Pancreas (tissue), 10 donors: ENCODE data around the gene MKRN3. TPM values are rescaled to one million over a fixed set of nuclear protein-coding genes. Genes with fewer than 3 reads are reported as not detected.

Experiments used
- ATAC-seq, 4 donors: fragments of 200-7000 bp; cut with Tn5 transposase; one replicate each; pipeline versions ENCODE4 v1.8.0 to v1.9.1; 2020; ENCODE audit warnings: mild to moderate bottlenecking in 4 of 4, moderate library complexity in 4 of 4
- DNase-seq, 6 donors: peaks; one replicate each; pipeline ENCODE4 v3.0.0-alpha.2; 2020
- FAIRE-seq: peaks from 2 replicates; lab custom pipeline; 2012; peaks lifted over from hg19 to GRCh38; lab: Jason Lieb, UNC
- H3K27ac ChIP-seq, 4 donors: fragments of 200-600 bp; sonication (generic); 1 replicate in 3 of 4; 2 replicates in 1 of 4; pipeline versions ENCODE4 v1.5.0 to v1.8.0; 2020
- H3K27me3 ChIP-seq, 4 donors: fragments of 200-600 bp; one replicate each; pipeline ENCODE4 v1.8.0; 2021
- H3K36me3 ChIP-seq, 3 donors: fragments of 200-600 bp; sonication (generic) in 1 of 3; one replicate each; pipeline versions ENCODE4 v1.5.0 to v1.8.0; 2020 to 2021
- H3K4me1 ChIP-seq, 3 donors: fragments of 200-600 bp; one replicate each; pipeline ENCODE4 v1.8.0; 2021
- H3K4me3 ChIP-seq, 4 donors: fragments of 200-600 bp; sonication (generic) in 2 of 4; one replicate each; pipeline versions ENCODE4 v1.5.0 to v1.8.0; 2020 to 2021
- H3K9me3 ChIP-seq, 4 donors: fragments of 200-600 bp; one replicate each; pipeline ENCODE4 v1.8.0; 2021
- WGBS, 2 donors: extraction: QIAGEN DNeasy Blood & Tissue Kit; methylation state at CpG; one replicate each; pipeline ENCODE4 v1.1.7; 2013; 5-methylcytosine and 5-hydroxymethylcytosine counted together
- intact Hi-C, 3 donors: fragments of 100-400 bp; cut with DNase I; formaldehyde crosslinking; loops; one replicate each; pipeline versions ENCODE4 v1.11.1 to v1.14.2; 2022
- microRNA-seq, 2 donors: library from miRNA; unstranded; fragments of <30 nt; microRNA quantifications; one replicate each; pipeline versions ENCODE4 to v1.1.0, GENCODE V29; 2019 to 2020
- polyA plus RNA-seq, 2 donors: library from polyadenylated mRNA; stranded (reverse); fragments of 200-250 nt; gene quantifications; one replicate each; pipeline ENCODE4 v1.2.3, GENCODE V29; 2013
- total RNA-seq, 6 donors: library from RNA; stranded (reverse); fragmentation: NEBNext Ultra II Directional in 4 of 6; extraction: Animal tissue kit (Norgen Biotek cat#: 25700) in 4 of 6; gene quantifications; one replicate each; pipeline versions ENCODE4 v1.2.1 to v1.2.4, GENCODE V29; 2021 to 2023
- TF ChIP-seq, protein P1 (sequence below), 4 donors: fragments of 200-600 bp; sonication (generic) in 3 of 4; IDR thresholded peaks; one replicate each; pipeline versions ENCODE4 v1.5.0 to v1.8.0; 2021; ENCODE audit warnings: antibody characterized with exemption in 4 of 4
- donor health status: healthy with polysubstance abuse.
- donor health status: DM: no; HTN: no; CAD: no; lungs with moderate emphysema.
- donor health status: DM: no; HTN: no; CAD: no.
- donor health status: control.
- donor health status: control.
- donor health status: Bipolar disorder and iron deficiency.
- donor health status: DM: yes; HTN: yes; CAD: no.
- donor health status: DM: no; HTN: no; CAD: no.
- donor health status: DM: no; HTN: no; CAD: no.
- donor health status: DM: yes; HTN: yes; CAD: no.

The MKRN3 gene
- total and polyA plus RNA-seq, 8 donors, result 0.40 to 2.1 (median 0.42) TPM; not detected in 4

DNA sequence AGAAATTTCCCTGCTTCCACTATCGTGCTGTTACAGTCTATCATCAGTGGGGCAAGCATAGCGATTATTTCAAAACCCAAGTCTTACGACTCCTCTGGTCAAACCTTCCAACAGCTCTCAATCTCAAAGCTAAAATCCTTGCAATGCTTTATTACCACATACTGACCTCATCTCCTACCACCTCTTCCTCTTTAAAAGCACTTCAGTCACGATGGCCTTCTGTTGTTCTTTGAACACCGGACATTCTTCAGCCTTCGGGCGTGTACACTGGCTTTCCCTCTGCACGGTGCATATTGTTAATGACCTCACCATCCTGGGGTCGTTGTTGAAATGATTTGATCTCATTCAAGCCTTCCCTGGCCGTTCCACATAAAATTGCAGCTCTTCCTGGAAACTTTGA, 51.1 kb downstream of the MKRN3 start:
- TF ChIP-seq, protein P1, sequence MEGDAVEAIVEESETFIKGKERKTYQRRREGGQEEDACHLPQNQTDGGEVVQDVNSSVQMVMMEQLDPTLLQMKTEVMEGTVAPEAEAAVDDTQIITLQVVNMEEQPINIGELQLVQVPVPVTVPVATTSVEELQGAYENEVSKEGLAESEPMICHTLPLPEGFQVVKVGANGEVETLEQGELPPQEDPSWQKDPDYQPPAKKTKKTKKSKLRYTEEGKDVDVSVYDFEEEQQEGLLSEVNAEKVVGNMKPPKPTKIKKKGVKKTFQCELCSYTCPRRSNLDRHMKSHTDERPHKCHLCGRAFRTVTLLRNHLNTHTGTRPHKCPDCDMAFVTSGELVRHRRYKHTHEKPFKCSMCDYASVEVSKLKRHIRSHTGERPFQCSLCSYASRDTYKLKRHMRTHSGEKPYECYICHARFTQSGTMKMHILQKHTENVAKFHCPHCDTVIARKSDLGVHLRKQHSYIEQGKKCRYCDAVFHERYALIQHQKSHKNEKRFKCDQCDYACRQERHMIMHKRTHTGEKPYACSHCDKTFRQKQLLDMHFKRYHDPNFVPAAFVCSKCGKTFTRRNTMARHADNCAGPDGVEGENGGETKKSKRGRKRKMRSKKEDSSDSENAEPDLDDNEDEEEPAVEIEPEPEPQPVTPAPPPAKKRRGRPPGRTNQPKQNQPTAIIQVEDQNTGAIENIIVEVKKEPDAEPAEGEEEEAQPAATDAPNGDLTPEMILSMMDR (IDR thresholded peaks at IDR 0.05), result no peak
- no peak for ATAC-seq
- Histone ChIP-seq H3K4me3 (no peak overlapping the region), H3K9me3 (no peaks in the 10 kb centered on the region), H3K27ac (no peak overlapping the region), H3K27me3 (no peaks in the 10 kb centered on the region), H3K4me1 (no peaks in the 10 kb centered on the region), H3K36me3 (no peaks in the 10 kb centered on the region)
- FAIRE-seq, result no peak
- WGBS, 2 donors, result 66 to 71% methylated on average over 10 of the region's 10 CpGs
- DNase-seq, result no peak
- intact Hi-C loops, result no loop called here

Small RNA genes within 50 kb of the gene (microRNA-seq; reads per million reads assigned to microRNA genes)
- gene MIR4508, result 0 reads per million in 2 donors

Other genes with a start within 250 kb of the MKRN3 start
- not detected for gene GOLGA6L26, start 231.5 kb upstream of the MKRN3 start, total RNA-seq
- not detected for gene GOLGA6L26, start 231.5 kb upstream of the MKRN3 start, polyA plus RNA-seq
- gene GOLGA8S, start 210.9 kb upstream of the MKRN3 start, total RNA-seq, result 1 to 10 TPM in 3 of 6 donors, under 1 TPM in 3; 0.37 to 1.6 (median 1.1) TPM
- gene GOLGA8S, start 210.9 kb upstream of the MKRN3 start, polyA plus RNA-seq, result under 1 TPM; 0.21 to 0.34 TPM
- not detected for gene GOLGA6L2, start 118.4 kb upstream of the MKRN3 start, total RNA-seq
- under 1 TPM in 1 of 2 donors, not detected in 1; 0.02 TPM for gene GOLGA6L2, start 118.4 kb upstream of the MKRN3 start, polyA plus RNA-seq
- 1 to 10 TPM in 2 of 6 donors, under 1 TPM in 4; 0.23 to 1.4 (median 0.82) TPM for gene MAGEL2, start 82.2 kb downstream of the MKRN3 start, total RNA-seq
- gene MAGEL2, start 82.2 kb downstream of the MKRN3 start, polyA plus RNA-seq, result 1 to 10 TPM in 1 of 2 donors, under 1 TPM in 1; 0.72 to 3.8 TPM
- gene NDN, start 121.6 kb downstream of the MKRN3 start, total RNA-seq, result 10 to 100 TPM in 2 of 6 donors, 1 to 10 TPM in 4; 3.7 to 14.2 (median 8.2) TPM
- 10 to 100 TPM in 1 of 2 donors, 1 to 10 TPM in 1; 7.6 to 38.9 TPM for gene NDN, start 121.6 kb downstream of the MKRN3 start, polyA plus RNA-seq